ENCODE measurements around the gene NOXA1. TPM values are rescaled to one million over a fixed set of nuclear protein-coding genes. Genes with fewer than 3 reads are reported as not detected.

The NOXA1 gene
- total and polyA plus RNA-seq, 2 of the 8 experiments (the other 6 are each of a cell fraction or from before 2014, with no cell fraction given) = 0.34 to 0.91 TPM

DNA sequence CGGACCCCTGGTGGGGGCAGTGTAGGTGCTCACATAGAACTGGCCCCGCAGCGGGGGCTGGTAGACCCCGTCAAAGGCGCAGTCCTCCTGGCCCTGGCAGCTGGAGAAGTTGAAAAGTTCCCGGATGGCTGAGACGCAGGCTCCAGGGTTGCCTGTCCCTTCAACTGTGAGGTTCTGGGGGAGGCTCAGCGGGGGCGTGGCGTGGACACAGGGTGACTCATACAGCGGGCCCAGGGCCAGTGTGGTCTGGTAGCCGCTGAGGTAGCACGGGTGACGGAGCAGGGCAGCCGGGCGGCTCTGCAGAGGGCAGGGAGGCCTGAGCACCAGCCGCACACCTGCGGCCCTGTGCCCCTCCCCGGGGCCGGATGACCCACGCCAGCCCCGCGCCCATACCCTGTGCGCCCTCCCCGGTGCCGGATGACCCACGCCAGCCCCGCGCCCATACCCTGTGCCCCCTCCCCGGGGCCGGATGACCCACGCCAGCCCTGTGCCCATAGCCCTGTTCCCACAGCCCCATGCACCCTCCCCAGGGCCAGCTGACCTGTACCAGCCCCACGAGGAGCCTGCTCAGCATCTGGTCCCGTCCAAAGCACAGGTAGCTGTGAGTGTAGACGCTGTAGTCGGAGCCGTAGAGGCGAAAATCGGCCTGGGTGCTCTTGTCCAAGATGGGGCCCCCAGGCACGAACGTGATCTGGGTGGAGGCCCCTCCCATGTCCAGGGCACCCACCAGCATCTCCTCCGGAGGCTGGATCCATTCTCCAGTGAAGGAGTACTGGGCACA lies 13.0 kb downstream of the NOXA1 start:
- Histone ChIP-seq H3K27ac (ENCODE audit: low read depth, low read length) (no peak overlapping the region), H3K23ac (ENCODE audit: insufficient read length) (no peak overlapping the region), H3K79me2 (ENCODE audit: control insufficient read depth in 1 of 2, insufficient read depth in 2 of 2, low read length in 2 of 2) (no peaks in the 10 kb centered on the region), H2BK20ac (ENCODE audit: low read length) (no peak overlapping the region), H3K4ac (replicated peaks; ENCODE audit: insufficient read length, low read depth, low read length) (no peak overlapping the region), H2BK12ac (ENCODE audit: low read depth, low read length) (no peak overlapping the region), H3K79me1 (ENCODE audit: low read depth, low read length) (no peaks in the 10 kb centered on the region), H3K36me3 (ENCODE audit: control insufficient read depth in 2 of 4, insufficient read depth in 4 of 4, low read length in 3 of 4) (no peaks in the 10 kb centered on the region), H2AFZ (ENCODE audit: low read length) (no peak overlapping the region), H3K4me3 (ENCODE audit: extremely low read depth in 1 of 4, insufficient read depth in 2 of 4, low read depth in 3 of 4, low read length in 4 of 4) (no peak overlapping the region), H3K23me2 (ENCODE audit: low read depth, low read length) (no peaks in the 10 kb centered on the region), H4K20me1 (replicated peaks in 1 of 2; ENCODE audit: control insufficient read depth in 1 of 2, insufficient read depth in 2 of 2, low read length in 2 of 2) (no peaks in the 10 kb centered on the region), H3K9ac (replicated peaks in 1 of 4; ENCODE audit: extremely low read depth in 1 of 4, low read depth in 3 of 4, low read length in 3 of 4) (no peak overlapping the region), H3K18ac (ENCODE audit: extremely low read depth, low read length) (no peak overlapping the region), H3K9me3 (ENCODE audit: insufficient read depth in 2 of 2, low read depth in 1 of 2, low read length in 1 of 2) (no peaks in the 10 kb centered on the region), H2BK120ac (replicated peaks; ENCODE audit: low read depth, low read length) (no peak overlapping the region), H3K56ac (replicated peaks; ENCODE audit: insufficient read length, low read depth, low read length) (no peak overlapping the region), H4K8ac (ENCODE audit: extremely low read depth, insufficient read depth, low read length) (peak overlapping the region; percentile 5; the same call in 1 of the 2 replicates), H3K4me1 (replicated peaks in 1 of 4; ENCODE audit: control insufficient read depth in 3 of 4, insufficient read depth in 4 of 4, low read length in 3 of 4) (no peaks in the 10 kb centered on the region), H2BK5ac (ENCODE audit: low read depth, low read length) (no peak overlapping the region), H4K91ac (replicated peaks; ENCODE audit: insufficient read length, low read length) (no peak overlapping the region), H2AK5ac (ENCODE audit: low read depth, low read length) (no peak overlapping the region), H3K27me3 (replicated peaks in 1 of 4; ENCODE audit: control insufficient read depth in 3 of 4, extremely low read depth in 1 of 4, insufficient read depth in 3 of 4, low read length in 3 of 4) (no peaks in the 10 kb centered on the region), H3K14ac (ENCODE audit: insufficient read length) (no peak overlapping the region), H4K5ac (ENCODE audit: insufficient read length, low read depth, low read length) (no peak overlapping the region), H3K4me2 (ENCODE audit: insufficient read depth in 1 of 2, low read depth in 2 of 2, low read length in 2 of 2) (no peak overlapping the region), H2BK15ac (ENCODE audit: low read length) (no peak overlapping the region)
- DNase-seq (ENCODE audit: low read depth in 1 of 2, low spot score in 2 of 2) = no peak
- WGBS, 2 experiments (ENCODE audit: extremely low coverage in 1 of 2, insufficient coverage in 1 of 2, insufficient read length in 1 of 2, insufficient replicate concordance in 2 of 2, low coverage in 1 of 2, low lambda C conversion rate in 2 of 2, missing lambda C conversion rate in 1 of 2) = 91% methylated on average over 39 of the region's 42 CpGs; no CpG with 5 or more reads in 1 of the 2 experiments
- FAIRE-seq = no peak
- POLR2A ChIA-PET (ENCODE audit: partially characterized antibody) = interaction anchor here (1.2 to 1.8 kb wide), 3 partner anchors 10 to 13 kb away, joined by 3 to 8 read pairs (median 5); partner anchors contain the start of genes EXD3 and NOXA1
- CTCF ChIA-PET (ENCODE audit: partially characterized antibody) = interaction anchor here (1.0 to 2.0 kb wide), 6 partner anchors 9 to 149 kb away, joined by 3 to 8 read pairs (median 4); partner anchors contain the start of genes EXD3, NOXA1 and NRARP
- TF ChIP-seq HDAC2 (IDR thresholded peaks at IDR 0.05; ENCODE audit: borderline replicate concordance in 1 of 2, low read depth in 2 of 2, low read length in 2 of 2) = no peak
